NCI-H748 (cell line): ENCODE measurements around the gene ATF4.
"Not testable (repeated sequence)": the region's sequence is repeated elsewhere in the genome, so short reads cannot be mapped to it uniquely, and the experiment has no call there.

Experiments
- DNase-seq: peaks from one replicate; lab custom pipeline; 2025; ENCODE audit not compliant: unreplicated experiment; lab: John Stamatoyannopoulos, UW

The ATF4 gene

DNA sequence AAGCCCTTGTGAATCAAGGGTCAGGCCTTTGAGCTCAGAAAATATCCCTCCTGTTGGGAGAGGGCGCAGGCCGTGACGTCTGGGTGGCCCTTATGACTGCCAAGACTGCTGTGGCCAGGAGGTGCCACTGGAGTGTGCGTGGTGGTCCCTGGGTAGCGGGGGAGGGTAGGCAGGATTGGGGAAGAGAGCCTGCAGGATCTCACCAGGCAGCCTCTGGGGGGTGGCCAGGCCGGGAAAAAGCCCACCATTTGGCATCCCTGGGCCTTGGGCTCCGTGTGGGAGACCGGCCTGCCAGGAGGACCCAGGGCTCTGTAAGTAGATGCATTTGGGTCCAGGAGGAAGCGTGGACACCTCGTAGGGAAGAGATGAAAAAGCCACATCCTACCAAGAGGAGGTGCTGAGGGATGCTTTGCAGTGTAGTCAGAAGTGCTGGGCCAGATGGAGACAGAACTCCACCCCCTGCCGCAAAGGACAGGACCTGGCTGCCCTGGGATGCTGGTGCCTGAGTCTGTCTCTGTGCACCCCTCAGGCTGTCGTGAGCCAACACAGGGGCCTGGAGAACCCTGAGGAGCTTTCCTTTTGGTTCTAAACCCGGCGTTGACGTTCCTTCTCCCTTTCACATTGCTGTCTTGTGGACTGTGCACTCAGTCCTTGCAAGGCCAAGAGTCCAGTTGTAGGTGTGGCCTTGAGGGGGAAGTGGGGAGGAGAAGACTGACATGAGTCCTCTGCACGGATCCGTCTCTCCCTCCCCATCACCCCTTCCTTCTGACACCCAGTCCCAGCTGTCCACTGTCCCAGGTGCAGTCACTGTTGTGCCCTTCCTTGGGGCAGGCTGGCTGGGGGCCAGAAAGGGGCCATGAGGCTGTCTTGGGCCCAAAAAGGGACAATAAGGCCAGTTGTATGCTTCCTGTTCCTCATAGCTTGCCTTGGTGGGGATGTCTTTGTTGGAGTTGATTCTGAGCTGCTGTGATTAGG is 31.0 kb upstream of the ATF4 start:
- DNase-seq: no peak

DNA sequence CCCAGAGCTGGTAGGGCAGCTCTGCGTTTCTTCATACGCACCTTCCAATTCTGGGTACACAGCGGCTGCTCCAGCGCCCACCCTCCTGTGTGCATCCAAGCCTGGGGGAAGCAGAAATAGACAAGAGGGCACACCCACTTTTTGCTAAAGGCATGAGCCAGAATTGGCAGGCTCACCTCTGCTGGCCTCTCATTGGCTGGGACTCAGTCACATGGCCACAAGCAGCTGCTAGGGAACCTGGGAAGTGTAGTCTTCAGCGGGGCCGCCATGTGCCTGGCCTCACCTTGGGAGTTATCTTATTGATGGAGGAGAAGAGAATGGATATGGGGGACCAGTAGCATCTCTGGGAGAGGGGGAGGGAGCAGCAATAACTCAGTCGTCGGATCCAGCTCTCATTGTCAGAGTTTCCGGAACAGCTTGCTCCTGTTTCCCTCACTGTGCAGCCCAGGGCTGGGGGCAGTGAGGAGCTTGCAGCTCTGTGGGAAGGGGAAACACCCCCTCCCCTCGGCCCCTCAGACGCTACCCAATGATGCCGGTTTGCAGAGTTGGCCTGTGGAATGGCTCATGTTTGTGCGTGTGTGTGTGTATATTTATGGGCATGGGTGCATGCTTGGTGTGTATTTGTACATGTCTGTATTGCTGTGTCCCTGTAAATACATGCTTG is 30.1 kb upstream of the ATF4 start:
- peak; percentile 83 for DNase-seq

DNA sequence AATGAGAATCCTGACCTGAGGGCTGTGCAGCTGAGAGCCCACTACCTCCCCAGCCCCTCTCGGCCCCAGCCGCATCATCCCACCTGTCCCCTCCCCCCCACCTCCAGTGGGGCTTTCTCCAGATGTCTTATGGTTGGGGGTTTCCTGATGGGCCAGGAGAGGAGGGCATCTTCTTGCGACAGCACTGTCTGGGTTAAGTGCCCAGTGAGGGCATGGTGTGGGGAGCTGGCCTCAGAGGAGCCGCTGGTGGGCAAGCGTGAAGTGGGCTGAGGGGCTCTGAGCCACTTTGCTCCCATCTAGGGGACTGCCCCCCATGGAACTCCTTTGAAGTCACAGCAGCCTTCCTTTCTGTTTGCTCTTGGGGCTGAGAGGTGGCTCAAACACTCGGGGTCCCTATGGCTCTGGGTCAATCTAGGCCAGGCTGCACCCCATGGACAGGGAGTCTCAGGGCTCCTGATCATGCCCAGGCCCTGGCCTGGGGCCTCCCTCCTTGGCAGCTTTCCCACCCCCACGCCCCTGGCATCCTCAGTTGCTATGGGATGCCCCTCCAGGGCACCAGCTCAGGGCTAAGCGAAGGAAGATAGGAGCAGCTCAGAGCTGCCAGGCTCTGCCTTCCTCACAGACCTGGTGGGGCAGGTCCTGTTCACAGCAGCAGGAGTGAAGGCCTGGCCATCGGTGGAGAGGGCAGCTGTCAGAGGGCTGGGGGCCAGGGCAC is 29.2 kb upstream of the ATF4 start:
- no peak for DNase-seq

DNA sequence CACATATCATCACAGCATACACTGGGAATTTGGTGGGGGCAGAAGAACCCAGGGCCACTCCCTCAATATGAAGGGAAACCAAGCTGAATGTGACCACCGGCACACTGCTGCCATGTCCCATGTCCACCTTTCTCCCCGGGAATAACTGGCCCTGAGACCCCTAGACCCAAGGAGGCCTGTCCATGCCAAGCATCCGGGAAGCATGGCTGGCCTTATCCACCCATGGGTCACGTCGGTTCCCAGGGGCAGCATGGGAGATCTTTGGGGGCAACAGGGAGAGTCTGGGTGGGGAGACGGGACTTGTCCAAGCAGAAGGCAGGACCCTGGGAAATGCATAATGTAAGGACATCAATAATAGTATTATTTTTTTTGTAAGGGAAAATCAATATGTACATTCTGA is 28.7 kb upstream of the ATF4 start:
- no peak for DNase-seq

DNA sequence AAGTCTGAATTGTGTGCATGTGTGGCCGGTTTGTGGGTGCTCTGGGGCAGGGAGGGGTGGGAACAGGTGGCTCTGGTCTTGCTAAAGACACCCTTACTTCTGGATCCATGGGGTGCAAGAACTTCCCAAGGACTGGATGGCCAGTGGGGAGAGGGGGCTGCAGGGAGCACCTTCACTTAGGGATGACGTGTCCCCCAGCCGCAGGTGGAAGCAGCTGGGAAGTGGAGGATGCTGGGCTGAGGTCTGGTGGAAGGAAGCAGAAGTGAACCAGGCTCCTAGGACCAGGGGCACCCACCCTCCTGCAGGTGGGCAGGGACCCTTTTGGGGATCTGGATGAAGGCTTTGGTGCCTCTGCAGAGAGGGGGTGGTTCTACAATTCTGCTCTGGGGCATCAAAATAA is 28.2 kb upstream of the ATF4 start:
- no peak for DNase-seq

DNA sequence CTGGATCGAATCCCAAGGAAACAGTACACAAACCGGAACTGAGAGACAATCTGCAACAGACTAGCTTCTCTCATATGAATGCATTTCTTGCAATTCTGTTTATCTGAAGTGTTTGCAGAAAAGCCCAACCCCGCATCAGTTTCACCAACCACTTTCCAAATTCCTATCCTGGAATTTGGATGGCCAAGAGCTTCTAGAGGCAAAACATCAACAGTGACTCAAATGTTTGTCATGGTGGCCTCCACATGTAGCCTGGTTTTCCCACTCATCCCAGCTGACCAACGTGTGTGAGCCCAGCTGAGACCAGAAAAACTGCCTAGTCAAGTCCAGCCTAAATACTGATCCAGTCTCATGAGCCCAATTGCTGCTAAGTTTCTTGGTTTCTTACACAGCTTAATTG is 26.6 kb upstream of the ATF4 start:
- DNase-seq: no peak

DNA sequence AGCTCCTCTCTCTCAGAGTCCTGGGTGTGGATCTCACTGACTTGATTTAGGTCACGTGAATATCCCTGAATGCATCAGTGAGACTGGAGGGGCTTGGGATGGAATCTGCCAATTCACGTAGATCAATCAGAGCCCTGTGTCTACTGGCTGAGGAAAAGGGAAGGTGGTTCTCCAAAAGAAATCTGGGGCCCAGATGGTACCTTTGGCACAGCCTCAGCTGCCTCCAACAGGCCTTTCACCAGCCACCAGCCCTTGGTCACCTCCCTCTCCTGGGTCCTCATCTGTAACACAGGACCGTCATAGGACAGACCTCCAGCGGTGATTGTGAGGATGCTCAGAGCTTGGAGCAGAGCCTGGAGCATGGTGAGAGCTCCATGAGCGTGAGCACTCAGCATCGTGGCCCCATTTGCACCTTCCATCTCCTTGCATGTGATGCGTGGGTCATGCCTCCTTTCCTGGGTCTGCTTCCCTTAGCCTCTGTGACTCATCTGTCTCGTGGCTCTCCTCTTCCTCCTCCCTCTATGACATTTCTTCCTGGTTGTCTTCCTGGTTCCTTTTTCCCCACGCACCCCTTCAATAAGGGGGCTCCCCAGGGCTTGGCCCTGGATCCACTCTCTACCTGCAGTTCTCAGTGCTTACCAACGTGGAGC is 25.8 kb upstream of the ATF4 start:
- DNase-seq: no peak

DNA sequence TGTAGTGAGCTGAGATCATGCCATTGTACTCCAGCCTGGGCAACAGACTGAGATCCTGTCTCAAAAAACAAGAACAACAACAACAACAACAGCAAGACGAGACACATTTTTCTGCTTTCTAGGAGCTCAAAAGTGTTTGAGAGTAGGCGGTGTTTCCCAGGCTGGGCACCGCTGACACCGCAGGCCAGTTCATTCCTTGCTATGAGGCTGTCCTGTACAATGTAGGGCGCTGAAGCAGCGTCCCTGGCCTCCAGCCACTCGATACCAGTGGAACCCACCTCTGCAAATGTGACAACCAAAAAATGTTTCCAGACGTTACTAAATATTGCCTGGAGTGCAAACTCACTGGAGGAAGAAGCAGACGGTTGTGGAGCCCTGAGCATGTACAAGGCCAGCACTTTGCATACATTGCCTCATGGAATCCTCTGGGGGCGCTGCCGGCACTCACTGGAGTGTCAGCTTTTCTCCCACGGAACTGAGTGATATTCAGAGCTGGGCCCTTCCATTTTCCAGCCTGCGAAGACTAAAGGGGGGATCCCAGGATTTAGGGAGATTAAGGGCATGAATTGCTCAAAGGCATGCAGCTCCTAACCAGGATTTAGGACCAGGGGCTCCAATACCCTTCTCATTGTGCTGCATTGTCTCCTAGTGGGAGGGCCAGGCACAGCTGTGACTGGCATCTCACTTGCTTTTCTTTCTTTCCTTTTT is 24.1 kb upstream of the ATF4 start:
- DNase-seq: peak; percentile 57

DNA sequence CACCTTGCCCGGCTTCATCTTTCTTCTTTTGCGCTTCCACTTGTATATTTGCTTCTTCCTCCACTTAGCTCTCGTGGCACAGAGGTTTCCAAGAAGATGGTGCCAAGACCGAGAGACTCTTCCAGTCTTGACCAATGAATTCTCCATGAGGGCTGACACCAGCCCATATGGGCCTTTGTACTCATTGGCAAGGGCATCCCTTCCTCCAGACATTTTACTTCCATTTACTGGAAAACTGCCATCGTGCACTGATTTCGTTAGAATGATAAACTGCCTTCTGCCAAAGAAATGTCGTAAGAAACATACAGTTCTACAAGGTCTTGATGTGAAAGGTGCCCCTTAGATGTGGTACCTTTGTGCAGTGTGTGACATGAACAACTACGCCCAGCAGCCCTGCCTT is 22.9 kb upstream of the ATF4 start:
- no peak for DNase-seq

DNA sequence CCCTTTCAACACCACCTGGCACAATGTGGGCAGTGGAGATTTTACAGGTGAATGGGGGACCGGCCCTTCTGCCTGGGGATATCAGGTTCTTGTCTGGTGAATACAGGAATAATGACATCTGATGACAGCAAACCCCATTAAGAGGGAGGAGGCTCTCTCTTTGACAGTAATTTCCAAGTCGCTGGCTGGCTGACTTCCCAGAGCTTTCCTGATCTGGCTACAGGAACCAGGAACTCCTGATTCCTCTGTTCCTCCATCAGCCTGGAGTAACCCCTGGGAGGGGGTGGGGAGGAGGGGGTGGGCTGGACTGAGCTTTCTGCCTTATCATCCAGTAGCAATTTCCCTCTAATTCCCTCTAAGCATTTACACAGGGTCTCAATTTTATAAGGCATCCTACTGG is 22.0 kb upstream of the ATF4 start:
- peak; percentile 60 for DNase-seq

DNA sequence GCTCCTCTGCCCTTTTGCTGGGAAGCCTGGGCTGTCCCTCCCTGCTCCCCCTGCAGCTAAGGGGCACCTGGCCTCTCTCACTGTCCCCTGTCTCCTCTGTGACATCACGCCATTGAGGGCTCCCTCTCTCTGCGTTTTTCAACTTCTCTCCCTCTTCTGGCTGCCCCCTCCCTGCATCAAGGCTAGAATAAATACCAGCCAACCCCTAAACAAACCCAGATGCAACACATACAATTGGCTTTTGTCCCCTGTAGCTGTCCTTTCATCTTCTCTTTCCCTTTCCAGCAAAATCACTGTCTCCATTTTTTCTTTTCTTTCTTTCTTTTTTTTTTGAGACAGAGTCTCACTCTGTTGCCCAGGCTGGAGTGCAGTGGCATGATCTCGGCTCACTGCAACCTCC is 21.6 kb upstream of the ATF4 start:
- no peak for DNase-seq

DNA sequence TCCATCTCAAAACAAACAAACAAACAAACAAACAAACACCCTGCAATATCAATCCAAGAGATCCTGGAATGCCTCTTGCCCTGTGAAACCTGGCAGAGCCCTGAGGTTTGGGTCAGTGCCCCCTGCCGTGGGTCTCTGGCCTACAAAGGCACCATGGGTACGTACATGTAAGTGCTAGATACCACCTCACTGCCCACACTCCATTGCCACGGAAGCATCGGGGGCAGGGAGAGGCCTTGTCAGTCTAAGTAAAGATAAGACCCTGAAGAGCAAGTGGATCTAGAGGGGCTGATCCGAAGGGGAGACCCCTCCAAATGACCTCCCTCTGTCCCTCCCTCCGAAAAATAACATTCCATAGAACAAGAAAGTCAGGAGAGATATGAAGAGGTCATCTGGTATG is 20.3 kb upstream of the ATF4 start:
- DNase-seq: no peak

DNA sequence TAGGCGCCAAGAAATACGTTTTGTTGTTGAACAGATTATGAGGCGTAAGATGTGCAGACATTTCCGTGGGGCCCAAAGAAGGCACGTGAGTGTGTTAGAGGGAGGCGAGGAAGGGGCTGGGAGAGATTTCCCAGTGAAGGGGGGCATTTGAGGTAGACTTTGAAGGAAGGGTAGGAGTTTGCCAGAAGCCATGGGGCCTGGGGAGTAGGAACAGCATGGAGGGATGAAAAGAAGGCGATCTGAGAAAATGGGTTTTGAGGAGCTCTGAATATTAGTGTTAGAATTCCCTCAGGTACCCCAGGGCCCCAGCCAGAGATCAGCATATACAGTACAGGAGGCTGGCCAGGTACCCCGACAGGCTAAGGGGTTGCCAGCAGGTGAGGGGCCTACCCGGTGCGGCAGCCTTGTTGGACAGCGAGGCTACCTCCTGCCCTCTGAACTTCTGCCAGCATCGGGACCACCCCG is 18.7 kb upstream of the ATF4 start:
- no peak for DNase-seq

DNA sequence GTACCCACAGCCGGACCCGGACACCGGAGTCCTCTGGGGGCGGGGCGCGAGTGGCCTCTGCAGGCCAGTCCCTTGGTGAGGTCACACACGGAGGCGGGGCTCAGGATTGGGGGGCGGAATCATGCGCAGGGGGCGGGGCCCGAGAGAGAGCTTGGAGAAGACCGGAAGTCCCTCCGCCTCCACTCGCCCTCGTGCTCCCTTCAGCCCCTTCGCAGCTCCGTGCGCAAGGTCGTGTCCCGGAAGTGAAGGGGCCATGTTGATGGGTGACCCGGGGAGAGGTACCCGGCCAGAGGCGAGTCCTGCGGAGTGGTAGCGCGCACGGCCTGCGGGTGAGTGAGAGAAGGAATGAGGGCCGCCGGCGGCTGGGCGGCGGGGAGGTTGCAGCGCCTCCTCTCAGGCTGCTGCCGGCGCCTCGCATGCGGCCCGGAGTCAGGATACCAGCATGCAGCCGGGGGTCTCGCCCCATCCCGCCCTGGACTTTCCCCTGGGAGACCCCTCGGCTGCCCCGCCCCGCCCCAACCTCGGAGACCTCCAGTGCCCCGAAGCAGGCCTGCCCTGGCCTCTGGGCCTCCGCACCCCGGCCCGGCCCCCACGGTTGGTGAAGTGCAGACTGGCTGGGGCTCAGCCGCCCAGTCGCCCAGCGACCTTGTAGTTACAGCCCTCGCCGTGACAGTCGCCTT is 18.1 kb upstream of the ATF4 start, which contains the start of gene MIEF1:
MIEF1 (plus strand) TSS at position 182 of the 680 bp plus-strand sequence. CDS start 9,005 bp downstream, outside the sequence.
- DNase-seq: peak; percentile 93

DNA sequence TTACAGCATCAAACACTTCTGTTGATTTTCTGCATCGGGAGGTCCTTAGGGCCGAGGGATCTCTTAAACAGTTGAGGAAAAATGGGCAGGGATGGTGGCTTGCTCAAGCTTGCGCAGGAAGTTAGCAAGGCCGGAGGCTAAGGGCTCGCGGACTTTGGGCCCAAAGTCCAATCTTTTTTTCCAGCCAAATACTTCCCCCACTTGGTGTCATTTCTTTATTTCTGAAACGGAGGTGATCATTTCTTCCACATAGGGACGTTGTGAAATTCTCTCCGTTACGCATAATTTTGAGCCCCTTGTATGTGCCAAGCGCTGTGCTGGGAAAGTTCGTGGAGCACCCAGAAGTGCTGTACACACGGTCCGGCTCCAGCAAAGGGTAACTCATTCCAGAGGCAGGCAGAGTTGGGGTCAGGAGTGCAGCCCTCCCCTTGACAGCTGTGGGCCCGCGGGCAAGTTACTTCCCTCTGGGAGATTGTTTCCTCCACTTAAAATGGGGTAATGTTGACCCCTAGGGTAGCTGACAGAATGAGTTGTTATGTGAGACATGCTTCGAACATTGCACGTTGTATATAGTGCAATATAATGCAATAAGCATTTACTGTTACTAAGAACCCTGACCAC is 17.5 kb upstream of the ATF4 start:
- no peak for DNase-seq

DNA sequence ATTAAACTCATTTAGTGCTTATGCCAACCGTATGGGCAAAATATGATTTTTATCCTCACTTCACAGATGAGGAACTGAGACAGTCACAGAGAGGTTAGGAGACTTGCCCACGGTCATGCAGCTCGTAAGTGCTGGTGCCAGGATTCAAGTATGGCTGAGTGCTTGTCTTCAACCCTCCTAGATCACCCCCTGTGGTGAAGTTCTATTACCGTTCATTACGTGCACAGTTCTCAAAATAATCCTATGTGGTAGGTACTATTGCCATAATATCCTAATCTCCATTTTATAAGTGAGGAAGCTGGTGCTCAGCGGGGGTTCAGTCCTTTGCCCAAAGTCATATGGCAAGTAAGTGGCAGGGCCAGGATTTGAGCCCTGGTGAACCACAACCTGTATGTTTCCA is 16.7 kb upstream of the ATF4 start:
- DNase-seq: no peak

DNA sequence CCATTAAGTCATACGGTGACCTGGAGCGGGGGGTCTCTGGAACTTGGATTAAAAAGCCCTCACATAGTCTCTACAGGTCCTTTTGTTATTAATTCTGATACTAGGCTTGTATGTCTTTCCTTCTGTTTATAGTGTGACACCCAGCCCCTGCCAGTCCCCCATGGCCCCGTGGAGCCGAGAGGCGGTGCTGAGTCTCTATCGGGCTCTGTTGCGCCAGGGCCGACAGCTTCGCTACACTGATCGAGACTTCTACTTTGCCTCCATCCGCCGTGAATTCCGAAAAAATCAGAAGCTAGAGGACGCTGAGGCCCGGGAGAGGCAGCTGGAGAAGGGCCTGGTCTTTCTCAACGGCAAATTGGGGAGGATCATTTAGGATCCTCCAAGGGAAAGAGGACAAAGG is 16.3 kb upstream of the ATF4 start:
- no peak for DNase-seq

DNA sequence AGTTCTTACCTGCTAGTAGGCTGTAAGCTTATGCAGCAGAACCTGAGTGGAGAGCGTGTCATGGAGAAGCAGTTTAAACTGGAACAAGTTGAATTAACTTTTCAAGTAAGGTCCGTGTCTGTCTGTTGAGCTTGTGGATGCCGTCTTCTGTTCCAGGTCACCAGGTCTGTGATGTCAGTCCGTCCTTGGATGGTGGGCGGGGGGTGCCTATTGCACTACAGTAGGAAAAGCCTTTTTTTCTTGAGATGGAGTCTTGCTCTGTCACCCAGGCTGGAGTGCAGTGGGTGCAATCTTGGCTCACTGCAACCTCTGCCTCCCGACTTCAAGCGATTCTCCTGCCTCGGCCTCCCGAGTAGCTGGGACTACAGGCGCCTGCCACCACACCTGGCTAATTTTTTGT is 13.3 kb upstream of the ATF4 start:
- DNase-seq: not testable (repeated sequence)

DNA sequence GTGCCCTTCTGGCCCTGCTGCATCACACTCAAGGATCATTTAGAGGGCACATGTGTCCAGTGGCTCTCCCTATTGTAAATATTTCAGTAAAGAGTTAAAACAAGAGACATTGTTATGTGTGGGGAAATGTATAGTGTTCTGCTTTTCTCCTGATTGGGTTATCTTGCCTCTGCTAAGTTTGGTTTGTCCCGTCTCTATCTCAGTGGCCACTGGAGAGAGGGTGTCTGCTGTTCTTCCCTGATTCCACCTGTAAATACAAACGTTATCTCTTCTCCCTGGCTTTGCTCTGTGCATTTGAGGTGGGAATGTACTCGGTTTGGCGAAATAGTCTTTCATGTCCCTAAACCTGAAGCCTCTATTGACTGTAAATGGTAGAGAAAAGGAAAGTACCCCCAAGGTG is 12.0 kb upstream of the ATF4 start:
- DNase-seq: no peak
